ENCODE results near the gene IL13RA1.
"Not testable (repeated sequence)": the region's sequence is repeated elsewhere in the genome, so short reads cannot be mapped to it uniquely, and the experiment has no call there.

The IL13RA1 gene

DNA sequence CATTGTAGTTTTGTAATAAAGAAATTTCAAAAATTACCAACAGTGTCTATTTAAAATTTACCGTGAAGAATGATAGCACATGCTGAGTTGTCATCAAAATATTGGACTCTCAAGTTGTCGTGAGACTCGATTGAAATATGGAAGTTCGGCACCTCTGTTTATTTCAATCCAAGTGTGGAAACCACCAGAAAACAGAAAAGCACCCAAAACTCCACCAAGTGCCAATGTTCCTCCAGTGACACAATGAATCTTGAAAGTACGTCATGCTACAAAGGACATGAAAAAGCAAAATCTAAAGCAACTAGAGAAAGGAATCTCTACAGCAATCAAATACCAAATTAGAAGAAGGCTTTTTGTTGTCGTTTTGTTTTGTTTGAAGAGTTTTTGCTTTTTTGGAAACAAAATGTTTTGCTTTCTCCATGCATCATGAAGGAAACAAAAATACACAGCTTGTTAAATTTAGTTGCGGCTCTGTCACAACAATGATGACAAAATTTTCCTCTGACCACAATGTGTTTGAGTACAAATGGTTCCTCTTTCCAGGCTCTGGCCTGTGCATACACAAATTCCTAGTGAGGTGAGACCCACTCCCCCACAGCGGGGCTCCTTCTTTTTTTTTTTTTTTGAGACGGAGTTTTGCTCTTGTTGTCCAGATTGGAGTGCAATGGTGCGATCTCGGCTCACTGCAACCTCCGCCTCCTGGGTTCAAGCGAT, 9.6 kb upstream of the IL13RA1 start:
- DNase-seq, result no peak

DNA sequence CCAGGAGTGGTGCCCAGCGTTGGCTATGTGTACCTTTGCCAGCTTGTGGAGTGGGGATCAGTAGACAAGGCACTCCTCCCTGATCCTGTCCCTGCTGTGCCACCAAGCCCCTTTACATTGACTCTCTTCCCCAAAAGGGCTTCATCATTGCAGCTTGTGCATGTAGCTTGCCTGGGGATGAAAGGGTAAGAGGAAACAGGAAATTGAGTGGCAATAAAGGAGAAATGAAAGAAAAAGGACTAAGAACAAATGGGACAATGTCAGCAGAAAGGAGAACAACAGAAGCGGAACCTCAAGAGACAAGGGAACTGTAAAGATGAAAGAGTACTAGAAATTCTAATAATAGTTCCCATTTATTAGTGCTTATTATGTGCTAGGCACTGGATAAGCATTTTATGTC, 8.7 kb upstream of the IL13RA1 start:
- no peak for ATAC-seq (replicated peaks)
- H3K4me1 Mint-ChIP-seq (ENCODE audit: low read depth in 2 of 2), result no peaks in the 10 kb centered on the region
- peaks cover 5 to 34% of the 10 kb centered on the region in 2 donors for H3K27me3 Mint-ChIP-seq
- no peak for DNase-seq
- no peak overlapping the region for H3K4me3 Mint-ChIP-seq
- H3K9me3 Mint-ChIP-seq, result no peaks in the 10 kb centered on the region
- H3K36me3 Mint-ChIP-seq (ENCODE audit: insufficient read depth), result no peaks in the 10 kb centered on the region
- no peak overlapping the region for H3K27ac Mint-ChIP-seq

More for the DNA sequence above, 9.6 kb upstream of the IL13RA1 start:
- Mint-ChIP-seq H3K27ac (no peak overlapping the region), H3K9me3 (no peaks in the 10 kb centered on the region), H3K4me1 (ENCODE audit: low read depth in 2 of 2) (no peaks in the 10 kb centered on the region), H3K36me3 (ENCODE audit: insufficient read depth) (no peaks in the 10 kb centered on the region), H3K27me3 (peaks cover 5 to 28% of the 10 kb centered on the region in 2 donors), H3K4me3 (no peak overlapping the region)
- no peak for ATAC-seq (replicated peaks)

DNA sequence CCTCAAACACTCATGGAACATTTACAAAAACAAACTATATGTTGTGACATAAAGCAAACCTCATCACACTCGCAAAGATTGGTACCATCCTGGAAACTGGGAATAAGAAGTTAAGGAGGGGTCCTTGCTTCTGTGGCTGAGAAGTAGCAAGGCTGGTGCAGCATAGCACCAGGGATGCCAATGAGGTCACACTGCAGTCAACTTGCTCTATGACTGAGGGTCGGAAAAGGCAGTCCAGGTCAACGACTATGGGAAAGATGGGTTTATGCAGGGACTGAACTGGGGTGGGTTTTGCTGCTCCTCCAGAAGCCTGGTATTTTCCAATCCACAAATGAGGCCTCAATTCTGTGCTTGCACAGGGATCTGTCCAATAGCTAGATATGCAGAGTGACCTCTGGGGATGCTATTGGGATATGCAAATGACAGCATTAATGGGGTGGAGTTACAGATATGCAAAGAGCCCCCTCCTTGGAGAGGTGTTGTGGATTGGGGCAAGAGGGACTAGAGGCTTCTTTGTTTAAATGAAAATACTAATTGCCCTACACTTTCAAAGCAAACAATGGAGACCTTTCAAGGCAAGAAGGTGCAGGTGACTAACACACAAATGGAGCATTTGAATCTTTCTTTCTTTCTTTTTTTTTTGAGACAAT, 7.2 kb upstream of the IL13RA1 start:
- Mint-ChIP-seq H3K36me3 (ENCODE audit: insufficient read depth) (no peaks in the 10 kb centered on the region), H3K9me3 (no peaks in the 10 kb centered on the region), H3K27ac (no peak overlapping the region), H3K4me1 (ENCODE audit: low read depth in 2 of 2) (no peaks in the 10 kb centered on the region), H3K4me3 (no peak overlapping the region), H3K27me3 (peaks cover 9 to 48% of the 10 kb centered on the region in 2 donors)
- DNase-seq, result no peak
- no peak for ATAC-seq (replicated peaks)

DNA sequence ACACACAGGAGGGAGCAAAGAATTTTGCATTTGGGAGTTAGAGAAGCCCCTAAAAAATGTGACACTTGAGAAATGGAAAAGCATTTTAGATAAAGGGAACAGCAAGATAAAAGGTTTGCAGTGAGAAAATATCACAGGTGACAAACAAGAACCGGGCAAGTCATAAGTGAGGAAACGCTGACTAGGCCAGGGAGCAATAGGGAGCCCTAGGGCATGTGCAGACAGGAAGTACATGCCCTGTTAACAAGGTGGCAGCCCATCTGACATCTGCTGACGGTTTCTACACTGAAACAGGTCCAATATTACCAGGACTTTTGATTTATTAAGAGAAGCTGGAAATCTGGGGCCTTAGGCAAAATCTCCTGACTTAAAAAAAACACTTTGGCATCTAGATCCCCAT, 4.0 kb upstream of the IL13RA1 start:
- Mint-ChIP-seq H3K4me3 (no peak overlapping the region), H3K36me3 (ENCODE audit: insufficient read depth) (no peaks in the 10 kb centered on the region), H3K27ac (no peak overlapping the region), H3K9me3 (no peaks in the 10 kb centered on the region), H3K4me1 (ENCODE audit: low read depth in 2 of 2) (peaks cover 0 to 5% of the 10 kb centered on the region in 2 donors), H3K27me3 (peaks cover 17 to 52% of the 10 kb centered on the region in 2 donors)
- DNase-seq, result no peak
- ATAC-seq (replicated peaks), result no peak

DNA sequence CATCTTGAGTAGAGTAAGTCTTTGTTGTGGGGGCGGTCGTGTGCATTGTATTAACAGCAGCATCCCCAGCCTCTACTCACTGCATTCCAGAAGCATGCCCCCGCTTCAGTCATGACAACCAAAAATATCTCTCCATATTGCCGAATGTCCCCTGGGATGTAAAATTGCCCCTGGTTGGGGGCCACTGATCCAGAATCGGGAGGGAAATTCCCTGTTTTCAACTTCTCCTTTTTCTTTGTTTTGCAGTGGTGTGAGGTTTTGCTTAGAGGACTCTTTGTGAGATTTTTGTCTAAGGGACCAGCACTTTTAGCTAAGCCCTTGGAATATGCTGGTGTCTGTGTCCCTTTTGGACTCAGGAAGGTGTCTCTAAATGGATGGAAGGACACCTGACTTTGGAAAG, 3.0 kb upstream of the IL13RA1 start:
- Mint-ChIP-seq H3K36me3 (ENCODE audit: insufficient read depth) (no peaks in the 10 kb centered on the region), H3K9me3 (no peaks in the 10 kb centered on the region), H3K27me3 (peaks cover 17 to 52% of the 10 kb centered on the region in 2 donors), H3K27ac (no peak overlapping the region), H3K4me1 (ENCODE audit: low read depth in 2 of 2) (peaks cover 0 to 5% of the 10 kb centered on the region in 2 donors), H3K4me3 (no peak overlapping the region)
- ATAC-seq (replicated peaks) (no peak), DNase-seq (no peak)

DNA sequence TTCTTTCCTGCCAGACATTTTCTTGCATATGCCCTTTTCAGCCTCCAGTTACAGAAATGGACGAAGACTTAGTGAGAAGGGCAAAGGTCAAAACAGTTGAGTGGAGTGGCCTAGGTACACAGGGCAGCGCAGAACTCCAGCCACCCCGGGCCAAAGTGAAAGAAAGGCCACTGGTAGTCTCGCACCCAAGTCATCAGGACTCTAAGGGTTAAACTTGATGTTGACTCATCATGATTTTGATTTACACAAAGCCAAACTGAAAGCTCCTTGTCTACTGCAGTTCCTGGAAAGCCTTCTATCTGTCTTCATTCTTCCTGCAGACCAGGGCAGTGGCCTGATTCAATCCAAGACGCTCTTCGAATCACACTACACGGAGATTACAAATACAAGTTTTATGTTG, 2.6 kb upstream of the IL13RA1 start:
- DNase-seq (no peak), ATAC-seq (replicated peaks) (no peak)
- no peak overlapping the region for H3K4me3 Mint-ChIP-seq
- peaks cover 17 to 51% of the 10 kb centered on the region in 2 donors for H3K27me3 Mint-ChIP-seq
- peaks cover 0 to 5% of the 10 kb centered on the region in 2 donors for H3K4me1 Mint-ChIP-seq (ENCODE audit: low read depth in 2 of 2)
- H3K27ac Mint-ChIP-seq, result no peak overlapping the region
- H3K36me3 Mint-ChIP-seq (ENCODE audit: insufficient read depth), result no peaks in the 10 kb centered on the region
- no peaks in the 10 kb centered on the region for H3K9me3 Mint-ChIP-seq

DNA sequence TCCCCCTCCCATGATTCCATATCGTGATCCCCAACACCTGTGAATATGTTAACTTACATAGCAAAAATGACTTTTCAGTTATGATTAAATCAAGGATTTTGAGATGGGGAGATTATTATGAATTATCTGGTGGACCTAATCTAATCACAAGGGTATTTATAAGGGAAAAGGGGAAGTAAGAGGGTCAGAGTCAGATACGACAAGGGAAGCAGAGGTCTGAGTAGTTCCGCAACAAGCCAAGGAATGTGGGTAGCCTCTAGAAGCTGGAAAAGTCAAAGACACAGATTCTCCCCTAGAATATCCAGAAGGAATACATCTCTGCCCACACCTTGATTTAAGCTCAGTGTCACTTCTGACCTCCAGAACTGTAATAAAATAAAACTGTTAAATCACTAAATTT, 1.0 kb upstream of the IL13RA1 start:
- Mint-ChIP-seq H3K27me3 (peaks cover 18 to 56% of the 10 kb centered on the region in 2 donors), H3K36me3 (ENCODE audit: insufficient read depth) (no peaks in the 10 kb centered on the region), H3K4me1 (ENCODE audit: low read depth in 2 of 2) (peaks cover 0 to 5% of the 10 kb centered on the region in 2 donors), H3K9me3 (no peaks in the 10 kb centered on the region), H3K4me3 (peak overlapping the region; percentile 57 to 64), H3K27ac (no peak overlapping the region)
- ATAC-seq (replicated peaks), result no peak
- DNase-seq, result no peak

DNA sequence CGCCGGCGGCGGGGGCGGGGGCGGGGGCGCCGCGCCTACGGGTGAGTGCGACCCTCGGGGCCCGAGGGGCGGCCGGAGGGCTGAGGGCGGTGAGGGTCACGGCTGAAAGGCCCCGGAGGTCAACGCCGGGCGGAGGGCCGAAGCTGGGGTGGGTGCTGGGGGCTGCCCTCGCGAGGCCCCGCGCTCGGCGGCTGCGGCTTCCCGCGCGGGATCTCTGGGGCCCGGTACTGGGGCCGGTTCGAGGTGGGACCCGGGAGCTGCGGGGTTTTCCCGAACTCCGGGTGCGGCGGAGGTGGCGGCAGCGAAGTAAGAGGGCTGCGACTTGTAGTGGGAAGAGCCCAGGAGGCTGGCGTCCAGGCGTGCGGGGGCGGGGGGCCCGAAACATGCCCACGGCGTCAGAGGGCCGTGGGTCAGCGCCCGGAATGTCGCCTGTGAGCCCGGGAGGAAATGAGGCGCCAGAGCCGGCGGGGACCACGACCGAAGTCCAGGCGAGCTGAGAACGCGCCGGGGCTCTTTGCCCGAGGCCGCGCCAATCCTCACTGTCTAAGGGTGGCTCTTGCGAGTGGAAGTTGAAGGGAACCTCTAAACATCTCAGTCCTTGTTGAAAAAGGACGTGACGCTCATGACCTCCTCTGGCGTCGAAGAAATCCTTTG, 407 bp downstream of the IL13RA1 start:
- H3K9me3 Mint-ChIP-seq, result peaks cover 0 to 1% of the 10 kb centered on the region in 2 donors
- H3K36me3 Mint-ChIP-seq (ENCODE audit: insufficient read depth), result no peaks in the 10 kb centered on the region
- H3K4me1 Mint-ChIP-seq (ENCODE audit: low read depth in 2 of 2), result peaks cover 0 to 5% of the 10 kb centered on the region in 2 donors
- ATAC-seq (replicated peaks), result peak; percentile 31
- H3K27me3 Mint-ChIP-seq, result peaks cover 18 to 46% of the 10 kb centered on the region in 2 donors
- no peak overlapping the region for H3K27ac Mint-ChIP-seq
- H3K4me3 Mint-ChIP-seq, result peak overlapping the region; percentile 54 to 64
- no peak for DNase-seq

DNA sequence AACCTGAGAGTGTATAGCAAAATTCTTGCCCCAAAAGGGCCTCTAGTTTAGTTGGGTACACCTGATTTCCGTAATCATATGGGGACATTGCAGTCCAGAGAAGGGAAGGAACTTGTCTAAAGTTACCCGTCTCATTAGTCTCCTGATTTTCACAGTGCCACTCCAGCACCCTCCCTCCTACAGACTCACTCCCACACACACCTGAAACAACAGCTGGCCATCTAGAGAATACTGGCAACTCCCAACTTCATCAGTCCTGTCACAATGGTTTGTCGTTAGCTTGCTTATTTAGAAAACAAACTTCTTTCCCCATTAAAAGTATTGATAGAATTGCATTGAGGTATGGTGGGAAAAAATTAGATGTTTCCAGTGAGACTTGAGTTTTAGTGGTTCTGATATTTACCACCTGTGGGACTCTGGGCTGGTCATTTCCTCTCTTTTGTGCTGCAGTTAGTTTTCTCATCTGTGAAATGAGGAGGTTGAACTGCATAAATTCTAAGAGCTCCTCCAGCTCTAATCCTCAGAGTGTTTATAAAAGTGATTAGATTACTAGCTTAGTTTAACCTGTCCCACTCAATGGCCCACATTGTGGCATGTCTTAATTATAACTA, 1.7 kb downstream of the IL13RA1 start:
- Mint-ChIP-seq H3K4me3 (no peak overlapping the region), H3K27me3 (peaks cover 18 to 36% of the 10 kb centered on the region in 2 donors)
- ATAC-seq (replicated peaks), result no peak

DNA sequence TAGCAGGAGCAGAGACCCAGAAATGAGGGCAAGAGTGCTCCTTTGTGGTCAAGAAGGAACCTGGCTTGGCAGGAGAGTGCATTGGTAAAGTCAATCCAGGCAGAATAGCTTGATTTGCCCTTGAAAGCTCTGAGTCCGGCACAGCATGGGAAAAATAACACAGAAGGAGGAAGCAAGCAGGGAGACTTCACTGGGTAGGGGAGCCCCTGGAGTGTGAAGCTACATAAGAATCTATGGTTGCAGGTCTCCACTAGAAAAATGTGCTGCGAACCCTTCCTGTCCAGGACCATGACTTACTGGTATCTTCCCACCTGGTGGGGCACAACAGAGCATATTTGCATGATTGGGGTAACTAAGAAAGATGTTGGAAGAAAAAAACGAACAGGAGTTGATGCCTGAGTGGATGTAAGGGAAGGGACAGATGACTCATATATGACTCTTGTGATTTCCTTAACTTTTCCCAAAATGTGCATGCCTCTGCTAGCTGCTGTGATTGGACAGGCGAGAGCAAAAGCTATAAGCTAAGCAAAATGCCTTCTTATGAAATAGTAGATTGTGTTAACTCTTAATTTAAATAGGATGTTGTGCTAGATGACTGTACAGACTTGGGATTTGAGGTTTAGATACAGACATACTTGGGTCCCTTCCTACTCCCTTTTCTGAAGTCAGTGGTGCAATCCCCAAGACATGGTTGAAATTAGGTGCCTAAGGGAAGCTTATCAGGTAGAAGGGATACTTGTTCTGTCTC, 3.3 kb downstream of the IL13RA1 start:
- H3K27ac Mint-ChIP-seq, result no peak overlapping the region
- no peaks in the 10 kb centered on the region for H3K36me3 Mint-ChIP-seq (ENCODE audit: insufficient read depth)
- no peak overlapping the region for H3K4me3 Mint-ChIP-seq
- peaks cover 0 to 1% of the 10 kb centered on the region in 2 donors for H3K9me3 Mint-ChIP-seq
- peaks cover 0 to 5% of the 10 kb centered on the region in 2 donors for H3K4me1 Mint-ChIP-seq (ENCODE audit: low read depth in 2 of 2)
- DNase-seq (no peak), ATAC-seq (replicated peaks) (no peak)
- peaks cover 23 to 24% of the 10 kb centered on the region in 2 donors for H3K27me3 Mint-ChIP-seq

More for the DNA sequence above, 1.7 kb downstream of the IL13RA1 start:
- no peaks in the 10 kb centered on the region for H3K36me3 Mint-ChIP-seq (ENCODE audit: insufficient read depth)
- H3K4me1 Mint-ChIP-seq (ENCODE audit: low read depth in 2 of 2), result peaks cover 0 to 5% of the 10 kb centered on the region in 2 donors
- DNase-seq, result no peak
- H3K27ac Mint-ChIP-seq, result no peak overlapping the region
- H3K9me3 Mint-ChIP-seq, result peaks cover 0 to 1% of the 10 kb centered on the region in 2 donors

DNA sequence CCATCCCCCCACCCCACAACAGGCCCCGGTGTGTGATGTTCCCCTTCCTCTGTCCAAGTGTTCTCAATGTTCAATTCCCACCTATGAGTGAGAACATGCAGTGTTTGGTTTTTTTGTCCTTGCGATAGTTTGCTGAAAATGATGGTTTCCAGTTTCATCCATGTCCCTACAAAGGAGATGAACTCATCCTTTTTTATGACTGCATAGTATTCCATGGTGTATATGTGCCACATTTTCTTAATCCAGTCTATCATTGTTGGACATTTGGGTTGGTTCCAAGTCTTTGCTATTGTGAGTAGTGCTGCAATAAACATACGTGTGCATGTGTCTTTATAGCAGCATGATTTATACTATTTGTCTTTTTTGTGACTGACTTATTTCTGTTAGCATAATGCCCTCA, 5.1 kb downstream of the IL13RA1 start:
- not testable (repeated sequence) for H3K36me3 Mint-ChIP-seq (ENCODE audit: insufficient read depth); H3K4me1 Mint-ChIP-seq (ENCODE audit: low read depth in 2 of 2); ATAC-seq (replicated peaks); H3K27ac Mint-ChIP-seq; H3K9me3 Mint-ChIP-seq; H3K4me3 Mint-ChIP-seq; DNase-seq
- H3K27me3 Mint-ChIP-seq, result peaks cover 26 to 29% of the 10 kb centered on the region in 2 donors

DNA sequence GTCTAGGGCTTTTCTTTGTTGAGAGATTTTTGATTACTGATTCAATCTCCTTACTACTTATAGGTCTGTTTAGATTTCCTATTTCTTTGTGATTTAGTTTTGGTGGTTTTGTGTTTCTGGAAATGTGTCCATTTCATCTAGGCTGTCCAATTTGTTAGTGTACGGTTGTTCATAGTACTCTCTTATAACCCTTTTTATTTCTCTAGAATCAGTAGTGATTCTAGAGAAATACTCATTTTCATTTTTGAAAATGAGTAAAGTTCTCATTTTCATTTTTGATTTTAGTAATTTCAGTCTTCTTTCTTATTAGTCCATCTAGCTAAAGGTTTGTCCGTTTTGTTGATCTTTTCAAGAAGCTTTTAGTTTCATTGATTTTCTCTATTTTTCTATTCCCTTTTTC, 7.5 kb downstream of the IL13RA1 start:
- no peak overlapping the region for H3K27ac Mint-ChIP-seq

More for the DNA sequence above, 7.5 kb downstream of the IL13RA1 start:
- Mint-ChIP-seq H3K36me3 (ENCODE audit: insufficient read depth) (no peaks in the 10 kb centered on the region), H3K4me1 (ENCODE audit: low read depth in 2 of 2) (no peaks in the 10 kb centered on the region), H3K9me3 (peaks cover 0 to 1% of the 10 kb centered on the region in 2 donors), H3K27me3 (peaks cover 24 to 29% of the 10 kb centered on the region in 2 donors), H3K4me3 (no peak overlapping the region)
- ATAC-seq (replicated peaks), result no peak
- no peak for DNase-seq
